Mononuclear cell (primary cell): ENCODE measurements around the gene FRMD6. TPM values are rescaled to one million over a fixed set of nuclear protein-coding genes. Genes with fewer than 3 reads are reported as not detected.

ENCODE experiments used
- total RNA-seq: library from RNA; depleted of rRNA; stranded (reverse); fragments of >200 nt; gene quantifications from one replicate; pipeline ENCODE4 v1.2.3, GENCODE V29; 2012

The FRMD6 gene
- total RNA-seq, 1 donor, result 1.0 TPM

Other genes starting within 250 kb of the FRMD6 start
- 180 TPM for gene GNG2, start 208.7 kb downstream of the FRMD6 start, total RNA-seq